ENCODE results near the gene CDC16. TPM values are rescaled to one million over a fixed set of nuclear protein-coding genes. Genes with fewer than 3 reads are reported as not detected.

CDC16 gene
- polyA plus RNA-seq, 4 donors, result 109 to 191 (median 123) TPM

- DNase-seq (ENCODE audit: low read depth in 4 of 4, low spot score in 3 of 4), result no peak
Measured at GRCh38 chr13:114296448-114296847, 61.8 kb downstream of the CDC16 start.

DNA sequence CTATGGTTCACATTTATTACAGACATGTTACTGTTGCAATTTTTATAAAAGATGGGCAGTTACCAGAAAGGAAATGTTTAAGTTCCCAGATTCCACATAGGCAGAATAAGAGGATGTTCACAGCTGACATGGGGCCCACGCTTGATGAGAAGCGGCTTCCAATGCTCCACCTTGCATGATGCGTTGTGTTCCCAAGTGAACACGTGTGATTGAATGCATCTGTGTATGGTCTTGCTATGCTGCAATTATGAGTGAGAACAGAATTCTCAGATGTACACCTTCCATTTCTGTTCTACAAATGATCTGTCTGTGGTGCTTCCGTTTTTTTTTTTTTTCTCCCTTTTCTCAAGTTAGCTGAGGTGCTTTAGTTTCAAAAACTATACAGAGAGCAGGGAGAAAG lies 62.2 kb downstream of the CDC16 start:
- no peak for DNase-seq (ENCODE audit: low read depth in 4 of 4, low spot score in 3 of 4)

DNA sequence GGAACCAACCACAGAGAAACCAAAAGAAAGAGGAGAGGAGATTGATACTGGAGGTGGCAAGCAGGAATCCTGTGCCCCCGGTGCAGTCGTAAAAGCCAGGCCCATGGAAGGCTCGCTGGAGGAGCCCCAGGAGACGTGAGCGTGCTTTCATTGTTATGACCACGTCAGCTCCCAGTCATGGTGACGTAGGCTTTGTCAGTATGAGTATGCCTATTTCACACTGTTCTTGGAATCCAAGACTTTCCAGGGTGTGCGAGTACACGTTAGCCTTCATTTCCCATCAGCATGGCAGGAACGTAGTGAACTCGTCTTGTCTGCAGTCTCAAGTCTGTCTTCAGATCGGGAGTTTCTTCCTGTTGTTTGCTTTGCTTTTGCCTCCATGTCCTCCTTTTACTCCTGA lies 64.2 kb downstream of the CDC16 start:
- no peak for DNase-seq (ENCODE audit: low read depth in 4 of 4, low spot score in 3 of 4)

- no peak for DNase-seq (ENCODE audit: low read depth in 4 of 4, low spot score in 3 of 4)
Measured at GRCh38 chr13:114299604-114300305, 65.1 kb downstream of the CDC16 start.

DNA sequence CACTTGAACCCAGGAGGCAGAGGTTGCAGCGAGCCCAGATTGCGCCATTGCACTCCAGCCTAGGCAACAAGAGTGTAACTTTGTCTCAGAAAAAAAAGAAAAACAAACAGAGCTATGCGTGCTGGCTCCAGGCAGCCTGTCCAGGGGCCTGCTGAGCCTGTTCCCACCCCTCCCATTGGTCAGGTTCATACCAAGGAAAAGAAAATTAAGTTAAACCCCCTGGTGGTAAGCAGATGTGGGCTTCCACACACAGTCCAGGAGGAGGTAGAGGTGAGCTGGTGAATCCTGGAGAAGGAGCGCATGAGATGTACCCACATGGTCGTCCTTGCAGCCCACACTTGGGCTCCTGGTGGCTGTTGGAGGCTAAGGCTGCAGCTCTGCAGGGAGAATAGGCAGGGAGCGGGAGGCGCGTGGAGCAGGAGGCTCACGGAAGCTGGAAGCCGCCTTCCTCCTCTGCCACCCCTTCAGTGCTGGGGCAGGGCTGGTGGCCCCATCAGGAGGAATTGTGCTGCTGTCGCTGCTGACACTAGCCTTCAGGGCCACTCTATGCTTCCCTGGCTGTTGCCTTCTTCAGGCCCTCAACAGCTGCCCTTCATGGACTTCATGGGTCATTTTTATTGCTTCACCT lies 69.1 kb downstream of the CDC16 start:
- DNase-seq (ENCODE audit: low read depth in 4 of 4, low spot score in 3 of 4), result no peak

GRCh38 chr13:114304346-114305034 lies 69.8 kb downstream of the CDC16 start:
- no peak for DNase-seq (ENCODE audit: low read depth in 4 of 4, low spot score in 3 of 4)

- DNase-seq (ENCODE audit: low read depth in 4 of 4, low spot score in 3 of 4), result no peak
Measured at GRCh38 chr13:114309086-114309485, 74.4 kb downstream of the CDC16 start.

GRCh38 chr13:114309806-114310410 lies 75.2 kb downstream of the CDC16 start:
- DNase-seq (ENCODE audit: low read depth in 4 of 4, low spot score in 3 of 4), result no peak

DNA sequence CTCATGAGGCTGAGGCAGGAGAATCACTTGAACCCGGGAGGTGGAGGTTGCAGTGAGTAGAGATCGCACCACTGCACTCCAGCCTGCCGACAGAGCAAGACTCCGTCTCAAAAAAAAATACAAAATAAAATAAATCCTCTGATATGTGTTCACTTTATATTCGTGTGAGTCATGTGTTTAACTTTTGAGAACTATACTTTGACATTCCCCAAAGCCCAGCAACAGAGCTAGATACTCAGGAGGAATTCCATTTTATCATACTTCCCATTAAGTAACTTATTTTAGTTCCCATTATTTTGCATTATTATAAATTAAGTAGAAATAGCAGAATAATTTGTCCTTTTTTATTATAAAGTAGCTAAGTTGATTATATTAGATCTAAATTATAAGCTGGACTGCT lies 76.3 kb downstream of the CDC16 start:
- DNase-seq (ENCODE audit: low read depth in 4 of 4, low spot score in 3 of 4), result no peak

DNA sequence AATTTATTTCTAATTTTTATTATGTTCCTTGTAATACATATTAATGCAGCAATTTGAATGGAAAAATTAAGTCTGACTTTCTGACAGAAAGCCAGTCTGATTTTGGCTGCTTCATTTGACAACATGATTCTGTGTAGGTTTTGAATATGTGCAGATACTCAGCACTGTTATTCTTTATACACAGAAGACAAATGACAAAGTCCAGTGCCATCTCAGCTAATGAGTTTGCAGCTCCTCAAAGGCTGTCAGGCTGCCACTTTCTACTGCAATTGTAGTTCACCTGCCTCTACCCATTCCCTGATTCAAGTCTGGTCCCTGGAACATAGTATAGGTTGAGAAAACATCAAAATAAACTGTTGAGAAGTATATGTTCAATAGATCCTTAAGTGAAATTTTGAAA lies 76.7 kb downstream of the CDC16 start:
- no peak for DNase-seq (ENCODE audit: low read depth in 4 of 4, low spot score in 3 of 4)

- DNase-seq (ENCODE audit: low read depth in 4 of 4, low spot score in 3 of 4), result no peak
Measured at GRCh38 chr13:114311908-114312307, 77.2 kb downstream of the CDC16 start.

DNA sequence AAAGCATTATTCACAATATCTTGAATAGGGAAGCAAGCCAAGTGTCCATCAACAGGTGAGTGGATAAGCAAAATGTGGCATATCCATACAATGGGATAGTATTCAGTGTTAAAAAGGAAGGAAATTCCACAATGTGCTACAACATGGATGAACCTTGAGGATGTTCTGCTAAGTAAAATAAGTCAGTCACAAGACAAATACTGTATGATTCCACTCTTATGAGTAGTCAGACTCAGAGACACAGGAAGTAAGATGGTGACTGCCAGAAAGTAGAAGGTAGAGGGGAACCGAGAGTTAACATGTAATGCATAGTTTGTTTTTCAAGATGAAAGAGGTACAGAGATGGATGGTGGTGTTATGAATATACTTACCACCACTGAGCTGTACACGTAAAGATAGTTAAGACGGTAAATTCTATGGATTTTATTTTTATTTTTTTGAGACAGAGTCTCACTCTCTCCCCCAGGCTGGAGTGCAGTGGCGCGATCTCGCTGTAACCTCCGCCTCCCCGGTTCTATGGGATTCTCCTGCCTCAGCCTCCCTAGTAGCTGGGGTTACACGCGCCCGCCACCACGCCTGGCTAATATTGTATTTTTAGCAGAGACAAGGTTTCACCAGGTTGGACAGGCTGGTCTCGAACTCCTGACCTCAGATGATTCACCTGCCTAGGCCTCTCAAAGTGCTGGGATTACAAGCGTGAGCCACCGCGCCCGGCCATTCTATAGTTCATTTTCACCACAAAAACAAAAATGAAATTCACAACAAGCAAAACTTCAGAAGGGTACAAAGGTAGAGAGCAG lies 78.6 kb downstream of the CDC16 start:
- DNase-seq (ENCODE audit: low read depth in 4 of 4, low spot score in 3 of 4), result no peak

GRCh38 chr13:114314074-114314912 lies 79.6 kb downstream of the CDC16 start, which contains the start of gene CHAMP1:
CHAMP1 (plus strand) TSS chr13:114314503; CDS start chr13:114323843, 9,340 bp downstream.
- peak; percentile 86 to 92 (median 88) for DNase-seq (ENCODE audit: low read depth in 4 of 4, low spot score in 3 of 4)

DNA sequence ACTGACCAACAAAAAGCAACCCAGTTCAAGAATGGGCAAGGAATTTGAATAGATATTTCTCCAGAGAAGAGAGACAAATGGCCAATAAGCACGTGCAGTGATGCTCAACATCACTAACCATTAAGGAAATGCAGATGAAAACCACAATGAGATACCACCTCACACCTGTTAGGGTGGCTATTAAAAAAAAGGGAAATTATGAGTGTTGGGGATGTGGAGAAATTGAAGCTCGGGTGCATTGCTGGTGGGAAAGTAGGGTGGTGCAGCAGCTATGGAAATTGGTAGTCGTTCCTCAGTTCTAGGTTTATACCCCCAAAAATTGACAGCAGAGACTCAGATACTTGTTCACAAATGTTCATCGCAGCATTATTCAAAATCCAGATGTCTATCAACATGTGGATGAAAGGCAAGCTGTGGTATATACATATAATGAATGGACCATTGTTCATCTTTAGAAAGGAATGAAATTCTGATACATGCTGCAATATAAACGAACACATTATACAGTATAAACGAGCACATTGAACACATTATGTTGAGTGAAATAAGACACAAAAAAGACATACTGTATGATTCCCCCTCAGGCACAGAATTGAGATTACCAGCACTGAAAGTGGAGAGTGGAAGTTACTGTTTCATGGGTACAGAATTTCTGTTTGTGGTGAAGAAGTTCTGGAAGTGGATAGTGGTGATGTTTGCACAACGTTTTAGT lies 80.5 kb downstream of the CDC16 start:
- DNase-seq (ENCODE audit: low read depth in 4 of 4, low spot score in 3 of 4), result no peak

DNA sequence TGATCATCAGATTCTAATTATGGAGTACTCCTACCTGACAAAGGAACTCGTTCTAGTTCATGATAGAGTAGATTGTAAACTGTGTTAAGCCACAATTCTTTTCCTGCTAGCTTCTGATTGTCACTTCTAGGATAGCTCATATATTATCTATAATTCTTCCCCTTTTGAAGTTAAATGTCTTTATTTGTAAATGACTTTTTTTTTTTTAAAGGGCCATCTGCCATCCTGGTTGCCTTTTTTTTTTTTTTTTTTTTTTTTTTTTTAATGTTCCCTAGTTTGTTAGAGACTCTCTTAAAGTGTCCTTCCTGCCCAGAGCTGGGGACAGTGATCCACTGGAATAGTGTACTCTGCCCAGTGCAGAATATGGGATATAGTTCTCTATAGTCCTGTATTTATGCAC lies 83.9 kb downstream of the CDC16 start:
- no peak for DNase-seq (ENCODE audit: low read depth in 4 of 4, low spot score in 3 of 4)

GRCh38 chr13:114319441-114319913 lies 84.8 kb downstream of the CDC16 start:
- DNase-seq (ENCODE audit: low read depth in 4 of 4, low spot score in 3 of 4), result no peak

GRCh38 chr13:114320065-114320464 lies 85.4 kb downstream of the CDC16 start:
- no peak for DNase-seq (ENCODE audit: low read depth in 4 of 4, low spot score in 3 of 4)

- DNase-seq (ENCODE audit: low read depth in 4 of 4, low spot score in 3 of 4), result no peak
Measured at GRCh38 chr13:114321256-114321655, 86.6 kb downstream of the CDC16 start.
